Measurements from ENCODE around the gene GRM4.

Gene GRM4

GRCh38 chr6:34106900-34107299 is 39.0 kb downstream of the GRM4 start:
- H3K27me3 Mint-ChIP-seq = peaks cover 15% of the 10 kb centered on the region
- H3K27ac Mint-ChIP-seq = no peak overlapping the region
- H3K4me1 Mint-ChIP-seq = no peaks in the 10 kb centered on the region
- H3K9me3 Mint-ChIP-seq = no peaks in the 10 kb centered on the region
- no peak for DNase-seq
- no peak for ATAC-seq
- H3K4me3 Mint-ChIP-seq = no peak overlapping the region

- no peak overlapping the region for H3K27ac Mint-ChIP-seq
- H3K4me1 Mint-ChIP-seq = no peaks in the 10 kb centered on the region
- ATAC-seq (no peak), DNase-seq (no peak)
- peaks cover 12% of the 10 kb centered on the region for H3K27me3 Mint-ChIP-seq
- no peak overlapping the region for H3K4me3 Mint-ChIP-seq
- H3K9me3 Mint-ChIP-seq = no peaks in the 10 kb centered on the region
Measured at GRCh38 chr6:34106421-34106820, 39.5 kb downstream of the GRM4 start.

- ATAC-seq (no peak), DNase-seq (no peak)
- Mint-ChIP-seq H3K4me1 (no peaks in the 10 kb centered on the region), H3K27me3 (no peaks in the 10 kb centered on the region), H3K4me3 (no peak overlapping the region), H3K9me3 (no peaks in the 10 kb centered on the region), H3K27ac (no peak overlapping the region)
Measured at GRCh38 chr6:34104628-34105027, 41.3 kb downstream of the GRM4 start.

GRCh38 chr6:34104186-34104585 is 41.7 kb downstream of the GRM4 start:
- H3K27ac Mint-ChIP-seq = no peak overlapping the region
- H3K9me3 Mint-ChIP-seq = no peaks in the 10 kb centered on the region
- ATAC-seq (no peak), DNase-seq (no peak)
- no peaks in the 10 kb centered on the region for H3K4me1 Mint-ChIP-seq
- H3K4me3 Mint-ChIP-seq = no peak overlapping the region
- H3K27me3 Mint-ChIP-seq = no peaks in the 10 kb centered on the region

- peak overlapping the region in 1 of 2 donors; percentile 19 for H3K27ac Mint-ChIP-seq
- no peak overlapping the region for H3K4me3 Mint-ChIP-seq
- DNase-seq (no peak), ATAC-seq (no peak)
- H3K27me3 Mint-ChIP-seq = no peaks in the 10 kb centered on the region
- H3K4me1 Mint-ChIP-seq = no peaks in the 10 kb centered on the region
- H3K9me3 Mint-ChIP-seq = no peaks in the 10 kb centered on the region
Measured at GRCh38 chr6:34103321-34103720, 42.6 kb downstream of the GRM4 start.

GRCh38 chr6:34102696-34103095 is 43.2 kb downstream of the GRM4 start:
- no peak overlapping the region for H3K4me3 Mint-ChIP-seq
- ATAC-seq (no peak), DNase-seq (no peak)
- no peaks in the 10 kb centered on the region for H3K27me3 Mint-ChIP-seq
- H3K9me3 Mint-ChIP-seq = no peaks in the 10 kb centered on the region
- no peak overlapping the region for H3K27ac Mint-ChIP-seq
- no peaks in the 10 kb centered on the region for H3K4me1 Mint-ChIP-seq

GRCh38 chr6:34102099-34102656 is 43.7 kb downstream of the GRM4 start:
- Mint-ChIP-seq H3K4me3 (no peak overlapping the region), H3K27ac (no peak overlapping the region), H3K27me3 (no peaks in the 10 kb centered on the region), H3K4me1 (no peaks in the 10 kb centered on the region), H3K9me3 (no peaks in the 10 kb centered on the region)
- DNase-seq = no peak
- no peak for ATAC-seq

GRCh38 chr6:34100788-34101187 is 45.1 kb downstream of the GRM4 start:
- Mint-ChIP-seq H3K9me3 (no peaks in the 10 kb centered on the region), H3K4me1 (no peaks in the 10 kb centered on the region), H3K27me3 (peaks cover 10% of the 10 kb centered on the region), H3K4me3 (no peak overlapping the region), H3K27ac (no peak overlapping the region)
- DNase-seq = no peak
- no peak for ATAC-seq

- DNase-seq (no peak), ATAC-seq (no peak)
- Mint-ChIP-seq H3K27ac (no peak overlapping the region), H3K4me1 (no peaks in the 10 kb centered on the region), H3K27me3 (peaks cover 19% of the 10 kb centered on the region), H3K9me3 (no peaks in the 10 kb centered on the region), H3K4me3 (no peak overlapping the region)
Measured at GRCh38 chr6:34099878-34100277, 46.0 kb downstream of the GRM4 start.

GRCh38 chr6:34098045-34098936 is 47.6 kb downstream of the GRM4 start:
- Mint-ChIP-seq H3K27me3 (peaks cover 29% of the 10 kb centered on the region), H3K4me1 (no peaks in the 10 kb centered on the region), H3K27ac (no peak overlapping the region), H3K4me3 (no peak overlapping the region), H3K9me3 (no peaks in the 10 kb centered on the region)
- DNase-seq (no peak), ATAC-seq (no peak)

GRCh38 chr6:34096814-34097213 is 49.1 kb downstream of the GRM4 start:
- no peaks in the 10 kb centered on the region for H3K4me1 Mint-ChIP-seq
- ATAC-seq (no peak), DNase-seq (no peak)
- H3K27me3 Mint-ChIP-seq = peaks cover 29% of the 10 kb centered on the region
- H3K4me3 Mint-ChIP-seq = no peak overlapping the region
- H3K9me3 Mint-ChIP-seq = no peaks in the 10 kb centered on the region
- H3K27ac Mint-ChIP-seq = no peak overlapping the region

- Mint-ChIP-seq H3K9me3 (no peaks in the 10 kb centered on the region), H3K27ac (no peak overlapping the region), H3K27me3 (peaks cover 29% of the 10 kb centered on the region), H3K4me3 (no peak overlapping the region), H3K4me1 (no peaks in the 10 kb centered on the region)
- ATAC-seq (no peak), DNase-seq (no peak)
Measured at GRCh38 chr6:34096193-34096592, 49.7 kb downstream of the GRM4 start.

GRCh38 chr6:34095741-34096140 is 50.1 kb downstream of the GRM4 start:
- peaks cover 29% of the 10 kb centered on the region for H3K27me3 Mint-ChIP-seq
- no peak overlapping the region for H3K4me3 Mint-ChIP-seq
- H3K27ac Mint-ChIP-seq = no peak overlapping the region
- H3K9me3 Mint-ChIP-seq = no peaks in the 10 kb centered on the region
- H3K4me1 Mint-ChIP-seq = no peaks in the 10 kb centered on the region
- no peak for DNase-seq
- ATAC-seq = no peak

GRCh38 chr6:34095136-34095505 is 50.8 kb downstream of the GRM4 start:
- ATAC-seq = no peak
- Mint-ChIP-seq H3K27ac (no peak overlapping the region), H3K4me1 (no peaks in the 10 kb centered on the region), H3K4me3 (no peak overlapping the region), H3K27me3 (peaks cover 29% of the 10 kb centered on the region), H3K9me3 (no peaks in the 10 kb centered on the region)
- no peak for DNase-seq

- DNase-seq (no peak), ATAC-seq (no peak)
- Mint-ChIP-seq H3K4me1 (no peaks in the 10 kb centered on the region), H3K4me3 (no peak overlapping the region), H3K27ac (no peak overlapping the region), H3K9me3 (no peaks in the 10 kb centered on the region), H3K27me3 (peaks cover 29% of the 10 kb centered on the region)
Measured at GRCh38 chr6:34094474-34095135, 51.3 kb downstream of the GRM4 start.

- H3K27me3 Mint-ChIP-seq = peaks cover 29% of the 10 kb centered on the region
- ATAC-seq (no peak), DNase-seq (no peak)
- no peaks in the 10 kb centered on the region for H3K9me3 Mint-ChIP-seq
- H3K4me3 Mint-ChIP-seq = no peak overlapping the region
- H3K27ac Mint-ChIP-seq = no peak overlapping the region
- H3K4me1 Mint-ChIP-seq = no peaks in the 10 kb centered on the region
Measured at GRCh38 chr6:34093854-34094430, 51.9 kb downstream of the GRM4 start.
